Activated B cell treated with CpG ODN at 0.5 μM for 24 hours (primary cell): ENCODE measurements around the gene MAEL. TPM values are rescaled to one million over a fixed set of nuclear protein-coding genes. Genes with fewer than 3 reads are reported as not detected.
A peak's percentile ranks its signal among the peaks of the same experiment; 100 is the strongest.

ENCODE experiments used
- ATAC-seq: fragments of 200-7000 bp; cut with Tn5 transposase; one replicate; pipeline ENCODE4 v1.10.0; 2021; ENCODE audit warnings: low read depth, mild to moderate bottlenecking, moderate library complexity
- CTCF ChIA-PET: fragments of 350-600 bp; sonication (Branson Sonifier 250); formaldehyde crosslinking; loops from one replicate; lab custom pipeline; 2021; ENCODE audit warnings: antibody characterized with exemption; lab: Charles Lee
- POLR2A ChIA-PET: fragments of 350-600 bp; sonication (Branson Sonifier 250); formaldehyde crosslinking; loops from one replicate; lab custom pipeline; 2021; ENCODE audit warnings: antibody characterized with exemption; lab: Charles Lee
- DNase-seq: peaks from one replicate; pipeline ENCODE4 v3.0.0; 2022
- H3K27ac Mint-ChIP-seq: one replicate; pipeline ENCODE4 v1.8.0; 2020; ENCODE audit warnings: mixed read lengths
- H3K27me3 Mint-ChIP-seq: one replicate; pipeline ENCODE4 v1.8.0; 2021; ENCODE audit warnings: mixed read lengths
- H3K36me3 Mint-ChIP-seq: one replicate; pipeline ENCODE4 v1.8.0; 2021; ENCODE audit warnings: low read depth, mixed read lengths
- H3K4me1 Mint-ChIP-seq: one replicate; pipeline ENCODE4 v1.8.0; 2021; ENCODE audit warnings: mixed read lengths
- H3K4me3 Mint-ChIP-seq: one replicate; pipeline ENCODE4 v1.8.0; 2020; ENCODE audit warnings: mild to moderate bottlenecking, mixed read lengths
- H3K9me3 Mint-ChIP-seq: one replicate; pipeline ENCODE4 v1.8.0; 2020; ENCODE audit warnings: mixed read lengths
- CTCF ChIP-seq: fragments of 200-600 bp; IDR thresholded peaks from one replicate; pipeline ENCODE4 v1.8.0; 2022; ENCODE audit warnings: antibody characterized with exemption, mild to moderate bottlenecking
- intact Hi-C: fragments of 100-400 bp; cut with micrococcal nuclease; formaldehyde crosslinking; loops from one replicate; pipeline ENCODE4 v1.15.1; 2024
- total RNA-seq: library from RNA; stranded (reverse); gene quantifications from 2 replicates; pipeline ENCODE4 v1.2.3, GENCODE V29; 2022

MAEL gene
- total RNA-seq, 1 donor from 2014 or later, result not detected

GRCh38 chr1:167033646-167034045 is 44.6 kb downstream of the MAEL start:
- no peak overlapping the region for H3K4me3 Mint-ChIP-seq
- H3K9me3 Mint-ChIP-seq, result no peaks in the 10 kb centered on the region
- DNase-seq, result no peak
- H3K27me3 Mint-ChIP-seq, result peaks cover 9% of the 10 kb centered on the region
- H3K27ac Mint-ChIP-seq, result no peak overlapping the region
- ChIA-PET POLR2A (no interaction called here), CTCF (no interaction called here)
- ATAC-seq, result no peak
- intact Hi-C loops, result no loop called here
- no peaks in the 10 kb centered on the region for H3K36me3 Mint-ChIP-seq
- no peak for TF ChIP-seq CTCF
- H3K4me1 Mint-ChIP-seq, result no peaks in the 10 kb centered on the region

- peaks cover 14% of the 10 kb centered on the region for H3K27me3 Mint-ChIP-seq
- H3K4me3 Mint-ChIP-seq, result peak overlapping the region; percentile 83
- ChIA-PET POLR2A (interaction anchor here (0.7 to 1.7 kb wide), 3 partner anchors 168 to 1182 kb away, joined by 4 to 5 read pairs (median 4); partner anchors contain the start of genes SFT2D2 and TADA1), CTCF (interaction anchor here (1.1 to 2.0 kb wide), 3 partner anchors 14 to 135 kb away, joined by 3 to 9 read pairs (median 6); no protein-coding TSS in a partner anchor)
- H3K36me3 Mint-ChIP-seq, result no peaks in the 10 kb centered on the region
- peaks cover 16% of the 10 kb centered on the region for H3K4me1 Mint-ChIP-seq
- DNase-seq (peak; percentile 44), ATAC-seq (peak; percentile 94)
- intact Hi-C loops, result loop anchor here (5.0 kb wide), 1 partner anchor 67 kb away; the partner anchor contains the start of gene ILDR2
- H3K27ac Mint-ChIP-seq, result peak overlapping the region; percentile 32
- no peak for TF ChIP-seq CTCF
- H3K9me3 Mint-ChIP-seq, result no peaks in the 10 kb centered on the region
Observed at GRCh38 chr1:167043752-167044488, 54.8 kb downstream of the MAEL start.

- Mint-ChIP-seq H3K4me1 (no peaks in the 10 kb centered on the region), H3K27ac (no peak overlapping the region), H3K36me3 (no peaks in the 10 kb centered on the region), H3K27me3 (peaks cover 2% of the 10 kb centered on the region), H3K9me3 (no peaks in the 10 kb centered on the region), H3K4me3 (no peak overlapping the region)
- ATAC-seq (no peak), DNase-seq (no peak)
- intact Hi-C loops, result no loop called here
- ChIA-PET POLR2A (no interaction called here), CTCF (interaction anchor here (16.9 kb wide), 1 partner anchor 142 kb away, joined by 700 read pairs; no protein-coding TSS in a partner anchor)
- no peak for TF ChIP-seq CTCF
Observed at GRCh38 chr1:167051907-167052306, 62.8 kb downstream of the MAEL start.

- POLR2A ChIA-PET, result no interaction called here
Observed at GRCh38 chr1:167052389-167052788, 63.3 kb downstream of the MAEL start.

More at GRCh38 chr1:167052389-167052788, 63.3 kb downstream of the MAEL start:
- DNase-seq, result no peak
- ATAC-seq, result no peak
- H3K27ac Mint-ChIP-seq, result no peak overlapping the region
- no peak for TF ChIP-seq CTCF
- no peak overlapping the region for H3K4me3 Mint-ChIP-seq
- intact Hi-C loops, result no loop called here
- CTCF ChIA-PET, result interaction anchor here (16.9 kb wide), 1 partner anchor 142 kb away, joined by 700 read pairs; no protein-coding TSS in a partner anchor
- H3K4me1 Mint-ChIP-seq, result no peaks in the 10 kb centered on the region
- no peaks in the 10 kb centered on the region for H3K9me3 Mint-ChIP-seq
- no peaks in the 10 kb centered on the region for H3K36me3 Mint-ChIP-seq
- H3K27me3 Mint-ChIP-seq, result peaks cover 2% of the 10 kb centered on the region
